HCT116 (cell line): ENCODE data around the gene ADGRE2. TPM values are rescaled to one million over a fixed set of nuclear protein-coding genes. Genes with fewer than 3 reads are reported as not detected.

Experiments
- ATAC-seq: fragments of 200-7000 bp; cut with Tn5 transposase; 2 replicates; pipeline ENCODE4 v1.9.1; 2020; ENCODE audit warnings: mild to moderate bottlenecking, moderate library complexity
- BruUV-seq: library from RNA; stranded (reverse); fragments of 400-500 nt; replicated peaks from 2 replicates; lab custom pipeline; 2021; lab: Mats Ljungman, UMichigan
- CTCF ChIA-PET: fragments of 300-600 bp; sonication (Branson Sonifier 250); formaldehyde crosslinking; loops from one replicate; lab custom pipeline; 2021; ENCODE audit warnings: antibody characterized with exemption; lab: Charles Lee
- POLR2A ChIA-PET: fragments of 300-600, 350-600 bp; sonication (Branson Sonifier 250); formaldehyde crosslinking; loops from one replicate; lab custom pipeline; 2021; ENCODE audit warnings: antibody characterized with exemption; lab: Charles Lee
- RAD21 ChIA-PET, 2 experiments: fragments of 300-600 bp; sonication (Branson Sonifier 250); formaldehyde crosslinking; loops; one replicate each; lab custom pipeline; 2023; ENCODE audit warnings: low total read pairs in 2 of 2; ENCODE audit not compliant: uncharacterized antibody in 2 of 2, unreplicated experiment in 2 of 2, low non-redundant PET in 1 of 2; lab: Charles Lee
- DNase-seq: peaks from one replicate; pipeline ENCODE4 v3.0.0-alpha.2; 2010; ENCODE audit warnings: low read depth, low spot score
- H2AFZ ChIP-seq: fragments of 200-600 bp; shearing (Covaris generic), sonication (generic); 2 replicates; pipeline ENCODE4 v1.6.1; 2017; ENCODE audit warnings: low read depth, mixed run types, mixed read lengths, antibody characterized with exemption, low read length; ENCODE audit not compliant: poor library complexity, severe bottlenecking
- H3K27ac ChIP-seq: 2 replicates; pipeline ENCODE4 v1.5.1; 2012; ENCODE audit warnings: low read depth, low read length
- H3K27me3 ChIP-seq: fragments of 200-600 bp; sonication (generic); 2 replicates; pipeline ENCODE4 v1.6.1; 2016; ENCODE audit warnings: mixed run types, low read length, mixed read lengths; ENCODE audit not compliant: insufficient read depth
- H3K36me3 ChIP-seq, 2 experiments: fragments of 200-500 bp in 1 of 2; fragments of 200-600 bp in 1 of 2; sonication (Bioruptor generic) in 1 of 2; sonication (generic) in 1 of 2; 2 replicates each; pipeline versions ENCODE4 v1.5.1 to v1.6.1; 2014 to 2016; ENCODE audit warnings: low read length in 2 of 2, inconsistent platforms in 1 of 2, mixed read lengths in 1 of 2, mixed run types in 1 of 2; ENCODE audit not compliant: insufficient read depth in 2 of 2, control insufficient read depth in 1 of 2
- H3K4me1 ChIP-seq, 2 experiments: fragments of 200-600 bp in 1 of 2; sonication (generic) in 1 of 2; 2 replicates each; pipeline versions ENCODE4 v1.5.1 to v1.6.1; 2012 to 2017; ENCODE audit warnings: low read length in 2 of 2, inconsistent platforms in 1 of 2, mild to moderate bottlenecking in 1 of 2, mixed read lengths in 1 of 2, mixed run types in 1 of 2, moderate library complexity in 1 of 2; ENCODE audit not compliant: insufficient read depth in 2 of 2, control insufficient read depth in 1 of 2
- H3K4me2 ChIP-seq: fragments of 200-600 bp; sonication (generic); 2 replicates; pipeline ENCODE4 v1.6.1; 2017; ENCODE audit warnings: mixed run types, low read length, mixed read lengths
- H3K4me3 ChIP-seq, 2 experiments: fragments of 200-600 bp in 1 of 2; sonication (generic) in 1 of 2; replicated peaks in 1 of 2; 2 replicates each; pipeline ENCODE4 v1.5.1; 2011 to 2016; ENCODE audit warnings: low read length in 2 of 2, control low read depth in 1 of 2, low read depth in 1 of 2, mild to moderate bottlenecking in 1 of 2, mixed read lengths in 1 of 2, mixed run types in 1 of 2
- H3K79me2 ChIP-seq: fragments of 200-600 bp; sonication (generic); 2 replicates; pipeline ENCODE4 v1.6.1; 2017; ENCODE audit warnings: mild to moderate bottlenecking, mixed run types, low read length, moderate library complexity, mixed read lengths; ENCODE audit not compliant: insufficient read depth
- H3K9ac ChIP-seq: fragments of 200-600 bp; sonication (generic); 2 replicates; pipeline ENCODE4 v1.6.1; 2016; ENCODE audit warnings: low read length, mixed read lengths
- H3K9me2 ChIP-seq: fragments of 200-600 bp; sonication (generic), shearing (Covaris generic); 2 replicates; pipeline ENCODE4 v1.6.1; 2017; ENCODE audit warnings: mixed run types, mild to moderate bottlenecking, moderate library complexity; ENCODE audit not compliant: insufficient read depth
- H3K9me3 ChIP-seq, 2 experiments: fragments of 200-500 bp in 1 of 2; fragments of 200-600 bp in 1 of 2; sonication (Bioruptor generic) in 1 of 2; sonication (generic) in 1 of 2; 2 replicates each; pipeline ENCODE4 v1.6.1; 2014 to 2017; ENCODE audit warnings: low read length in 2 of 2, mixed read lengths in 2 of 2, inconsistent platforms in 1 of 2, low read depth in 1 of 2, mild to moderate bottlenecking in 1 of 2, mixed run types in 1 of 2, moderate library complexity in 1 of 2; ENCODE audit not compliant: control insufficient read depth in 1 of 2, insufficient read depth in 1 of 2
- H4K20me1 ChIP-seq: fragments of 200-600 bp; sonication (generic), shearing (Covaris generic); 2 replicates; pipeline ENCODE4 v1.6.1; 2017; ENCODE audit warnings: mixed run types, mild to moderate bottlenecking, moderate library complexity; ENCODE audit not compliant: insufficient read depth
- CBX3 ChIP-seq: IDR thresholded peaks from 2 replicates; pipeline ENCODE4 v1.6.1; 2012; ENCODE audit warnings: low read depth
- CTCF ChIP-seq, 3 experiments: fragments of 200-600 bp in 1 of 3; sonication (generic) in 1 of 3; IDR thresholded peaks in 2 of 3; conservative IDR thresholded peaks in 1 of 3; 2 replicates each; pipeline ENCODE4 v1.5.1; 2012 to 2017; ENCODE audit warnings: low read depth in 2 of 3, low read length in 2 of 3, antibody characterized with exemption in 1 of 3, borderline replicate concordance in 1 of 3, control low read depth in 1 of 3, mild to moderate bottlenecking in 1 of 3, mixed read lengths in 1 of 3, mixed run types in 1 of 3, moderate library complexity in 1 of 3; ENCODE audit not compliant: insufficient read depth in 1 of 3
- EZH2 ChIP-seq: fragments of 200-600 bp; sonication (generic); IDR thresholded peaks from 2 replicates; pipeline ENCODE4 v1.6.1; 2017; ENCODE audit warnings: antibody characterized with exemption, mixed run types
- FOSL1 ChIP-seq: IDR thresholded peaks from 2 replicates; pipeline ENCODE4 v1.6.1; 2012; ENCODE audit warnings: low read depth
- JUND ChIP-seq: IDR thresholded peaks from 2 replicates; pipeline ENCODE4 v1.6.1; 2012
- POLR2AphosphoS5 ChIP-seq: IDR thresholded peaks from 2 replicates; pipeline ENCODE4 v1.6.1; 2011; ENCODE audit warnings: mild to moderate bottlenecking, low read depth, low read length, moderate library complexity
- SIN3A ChIP-seq: IDR thresholded peaks from 2 replicates; pipeline ENCODE4 v1.6.1; 2012; ENCODE audit warnings: low read depth
- SRF ChIP-seq: IDR thresholded peaks from 2 replicates; pipeline ENCODE4 v1.6.1; 2012; ENCODE audit warnings: low read depth
- YY1 ChIP-seq: IDR thresholded peaks from 2 replicates; pipeline ENCODE4 v1.6.1; 2011; ENCODE audit warnings: low read length, low read depth, moderate library complexity, mild to moderate bottlenecking; ENCODE audit not compliant: insufficient replicate concordance; ENCODE audit errors: extremely low read depth
- ZBTB33 ChIP-seq: IDR thresholded peaks from 2 replicates; pipeline ENCODE4 v1.6.1; 2011; ENCODE audit warnings: mild to moderate bottlenecking, low read length, moderate library complexity; ENCODE audit not compliant: insufficient replicate concordance; ENCODE audit errors: extremely low read depth
- ZNF274 ChIP-seq: fragments of 200-500 bp; sonication (Bioruptor generic); IDR thresholded peaks from 2 replicates; pipeline ENCODE4 v1.6.1; 2014; ENCODE audit warnings: mild to moderate bottlenecking, low read depth, low read length, inconsistent platforms
- intact Hi-C: fragments of 100-400 bp; cut with micrococcal nuclease; formaldehyde crosslinking; loops from 2 replicates; pipeline ENCODE4 v1.10.0; 2022
- total RNA-seq: library from RNA; stranded (reverse); gene quantifications from one replicate; pipeline ENCODE4 v1.2.1, GENCODE V29; 2021; ENCODE audit not compliant: unreplicated experiment
- TF ChIP-seq, protein P1 (sequence below): IDR thresholded peaks from 2 replicates; pipeline ENCODE4 v1.6.1; 2012; ENCODE audit warnings: low read depth

Gene ADGRE2
- total RNA-seq, 1 experiment from 2014 or later, result 8.4 TPM

GRCh38 chr19:14700711-14701375, 77.5 kb downstream of the ADGRE2 start:
- BruUV-seq, result no TSS peak
- ATAC-seq (no peak), DNase-seq (no peak)
- Histone ChIP-seq H3K27me3 (no peaks in the 10 kb centered on the region), H3K9me2 (no peaks in the 10 kb centered on the region), H3K36me3 (peaks cover 6 to 9% of the 10 kb centered on the region in 2 experiments; a peak in 3 of 4 replicates), H2AFZ (no peak overlapping the region), H3K9ac (no peak overlapping the region), H3K4me1 (no peaks in the 10 kb centered on the region), H4K20me1 (no peaks in the 10 kb centered on the region), H3K9me3 (no peaks in the 10 kb centered on the region), H3K79me2 (no peaks in the 10 kb centered on the region), H3K4me3 (no peak overlapping the region), H3K4me2 (no peak overlapping the region), H3K27ac (no peak overlapping the region)
- POLR2A ChIA-PET, result no interaction called here
- intact Hi-C loops, result no loop called here
- CTCF ChIA-PET, result no interaction called here
- TF ChIP-seq CBX3 (no peak), POLR2AphosphoS5 (no peak)
- RAD21 ChIA-PET, result no interaction called here

DNA sequence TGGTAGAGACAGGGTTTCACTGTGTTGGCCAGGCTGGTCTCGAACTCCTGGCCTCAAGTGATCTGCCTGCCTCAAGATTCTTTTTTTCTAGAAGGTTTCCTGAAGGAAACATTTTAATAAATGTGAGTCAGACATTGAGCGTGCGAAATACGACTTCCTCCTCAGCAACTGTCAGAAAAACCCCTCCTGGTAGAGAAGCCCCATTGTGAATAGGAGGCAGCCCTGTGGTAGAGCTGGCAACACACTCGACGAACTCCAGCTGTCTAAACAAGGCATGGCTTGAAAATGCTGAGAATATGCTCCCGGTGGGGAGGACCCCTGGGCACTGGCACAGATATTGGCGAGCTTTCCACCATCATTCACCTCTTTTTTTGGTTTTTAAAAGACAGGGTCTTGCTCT, 78.7 kb downstream of the ADGRE2 start:
- H4K20me1 ChIP-seq, result no peaks in the 10 kb centered on the region
- no peak for ATAC-seq
- no peak overlapping the region for H3K4me2 ChIP-seq
- no peaks in the 10 kb centered on the region for H3K4me1 ChIP-seq
- H3K9me3 ChIP-seq, result no peaks in the 10 kb centered on the region
- no peaks in the 10 kb centered on the region for H3K79me2 ChIP-seq
- H3K36me3 ChIP-seq, result peaks cover 6 to 9% of the 10 kb centered on the region in 2 experiments; a peak in 3 of 4 replicates
- H3K4me3 ChIP-seq, result no peak overlapping the region
- H3K27me3 ChIP-seq, result no peaks in the 10 kb centered on the region
- POLR2A ChIA-PET, result no interaction called here
- H3K27ac ChIP-seq, result no peak overlapping the region
- H3K9ac ChIP-seq, result no peak overlapping the region
- no TSS peak for BruUV-seq
- intact Hi-C loops, result no loop called here
- H3K9me2 ChIP-seq, result no peaks in the 10 kb centered on the region
- DNase-seq, result no peak
- CTCF ChIA-PET, result no interaction called here
- no peak overlapping the region for H2AFZ ChIP-seq
- RAD21 ChIA-PET, result no interaction called here
- TF ChIP-seq SIN3A (no peak), ZBTB33 (no peak), CTCF (IDR thresholded peaks at IDR 0.05 in 2 of 3, conservative IDR thresholded peaks at IDR 0.05 in 1 of 3; ENCODE audit: borderline replicate concordance in 1 of 3, insufficient read depth in 1 of 3, low read depth in 2 of 3, low read length in 2 of 3) (no peak), YY1 (no peak), ZNF274 (no peak), JUND (no peak), FOSL1 (no peak), EZH2 (no peak), SRF (no peak)
- TF ChIP-seq, protein P1, sequence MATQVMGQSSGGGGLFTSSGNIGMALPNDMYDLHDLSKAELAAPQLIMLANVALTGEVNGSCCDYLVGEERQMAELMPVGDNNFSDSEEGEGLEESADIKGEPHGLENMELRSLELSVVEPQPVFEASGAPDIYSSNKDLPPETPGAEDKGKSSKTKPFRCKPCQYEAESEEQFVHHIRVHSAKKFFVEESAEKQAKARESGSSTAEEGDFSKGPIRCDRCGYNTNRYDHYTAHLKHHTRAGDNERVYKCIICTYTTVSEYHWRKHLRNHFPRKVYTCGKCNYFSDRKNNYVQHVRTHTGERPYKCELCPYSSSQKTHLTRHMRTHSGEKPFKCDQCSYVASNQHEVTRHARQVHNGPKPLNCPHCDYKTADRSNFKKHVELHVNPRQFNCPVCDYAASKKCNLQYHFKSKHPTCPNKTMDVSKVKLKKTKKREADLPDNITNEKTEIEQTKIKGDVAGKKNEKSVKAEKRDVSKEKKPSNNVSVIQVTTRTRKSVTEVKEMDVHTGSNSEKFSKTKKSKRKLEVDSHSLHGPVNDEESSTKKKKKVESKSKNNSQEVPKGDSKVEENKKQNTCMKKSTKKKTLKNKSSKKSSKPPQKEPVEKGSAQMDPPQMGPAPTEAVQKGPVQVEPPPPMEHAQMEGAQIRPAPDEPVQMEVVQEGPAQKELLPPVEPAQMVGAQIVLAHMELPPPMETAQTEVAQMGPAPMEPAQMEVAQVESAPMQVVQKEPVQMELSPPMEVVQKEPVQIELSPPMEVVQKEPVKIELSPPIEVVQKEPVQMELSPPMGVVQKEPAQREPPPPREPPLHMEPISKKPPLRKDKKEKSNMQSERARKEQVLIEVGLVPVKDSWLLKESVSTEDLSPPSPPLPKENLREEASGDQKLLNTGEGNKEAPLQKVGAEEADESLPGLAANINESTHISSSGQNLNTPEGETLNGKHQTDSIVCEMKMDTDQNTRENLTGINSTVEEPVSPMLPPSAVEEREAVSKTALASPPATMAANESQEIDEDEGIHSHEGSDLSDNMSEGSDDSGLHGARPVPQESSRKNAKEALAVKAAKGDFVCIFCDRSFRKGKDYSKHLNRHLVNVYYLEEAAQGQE, result no peak
